GM23338 (cell line): ENCODE measurements around the gene IFIT5.

Experiments used
- CREB1 ChIP-seq: fragments of 250-450 bp; sonication (Bioruptor Pico); IDR thresholded peaks from 2 replicates; pipeline ENCODE4 v1.5.0; 2020; ENCODE audit warnings: low read depth, mild to moderate bottlenecking, moderate library complexity
- CTCF ChIP-seq, 2 experiments: fragments of 200-600 bp in 1 of 2; sonication (generic) in 1 of 2; conservative IDR thresholded peaks; 2 replicates each; pipeline versions ENCODE4 v1.5.1 to v1.6.1; 2016 to 2017; ENCODE audit warnings: antibody characterized with exemption in 2 of 2, low read depth in 2 of 2, mild to moderate bottlenecking in 2 of 2, moderate library complexity in 1 of 2
- EZH2 ChIP-seq: fragments of 200-600 bp; sonication (generic); IDR thresholded peaks from one replicate; pipeline ENCODE4 v1.8.0; 2017; ENCODE audit warnings: antibody characterized with exemption, mild to moderate bottlenecking, low read depth; ENCODE audit not compliant: unreplicated experiment
- EZH2phosphoT487 ChIP-seq: fragments of 200-600 bp; sonication (generic); IDR thresholded peaks from one replicate; pipeline ENCODE4 v1.8.1; 2018; ENCODE audit warnings: antibody characterized with exemption; ENCODE audit not compliant: unreplicated experiment
- JUNB ChIP-seq: IDR thresholded peaks from one replicate; pipeline ENCODE4 v1.6.1; 2016; ENCODE audit warnings: antibody characterized with exemption; ENCODE audit not compliant: unreplicated experiment
- NANOG ChIP-seq: IDR thresholded peaks from 2 replicates; pipeline ENCODE4 v1.6.1; 2016; ENCODE audit warnings: antibody characterized with exemption, borderline replicate concordance
- POLR2AphosphoS5 ChIP-seq: IDR thresholded peaks from 2 replicates; pipeline ENCODE4 v1.6.1; 2016; ENCODE audit warnings: antibody characterized with exemption, low read depth
- REST ChIP-seq: IDR thresholded peaks from one replicate; pipeline ENCODE4 v1.6.1; 2018; ENCODE audit warnings: antibody characterized with exemption; ENCODE audit not compliant: unreplicated experiment

DNA sequence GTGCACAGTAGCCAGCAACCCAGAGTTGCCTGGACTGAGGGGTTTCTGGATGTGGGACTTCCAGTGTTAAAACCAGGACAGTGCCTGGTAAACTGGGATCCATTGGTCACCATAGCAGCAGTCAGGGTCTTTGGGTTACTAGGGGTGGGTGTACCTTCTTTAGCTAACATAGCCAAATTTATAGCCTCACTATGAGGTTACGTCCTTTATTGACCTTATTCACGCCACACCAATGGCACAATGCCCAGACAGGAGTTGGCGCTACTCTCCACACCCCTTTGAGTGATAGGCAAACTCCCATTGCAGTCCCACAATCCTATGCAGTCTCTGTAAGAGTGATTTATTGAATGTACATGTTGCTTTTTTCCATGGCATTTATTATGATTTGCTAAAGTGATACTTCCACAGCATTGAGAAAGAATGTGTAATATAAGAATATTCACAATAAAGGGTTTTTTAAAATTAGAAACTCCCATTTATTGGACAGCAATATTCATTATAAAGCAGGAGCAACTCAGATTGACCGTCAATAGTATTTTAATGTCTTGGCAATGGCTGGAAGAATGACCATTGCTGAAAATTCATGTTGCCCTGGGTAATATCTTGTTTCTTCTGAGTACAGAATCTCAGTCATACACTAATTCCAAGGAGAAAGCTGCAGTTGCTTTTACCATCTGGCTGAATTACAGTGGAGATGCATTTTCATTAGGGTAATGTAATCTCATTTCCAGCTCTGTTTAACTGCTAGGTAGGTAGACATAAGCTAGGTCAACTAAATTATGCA, 26.1 kb downstream of the IFIT5 start:
- TF ChIP-seq REST (no peak), CTCF (conservative IDR thresholded peaks at IDR 0.05; ENCODE audit: low read depth in 2 of 2) (no peak), EZH2 (no peak), EZH2phosphoT487 (no peak), JUNB (no peak), POLR2AphosphoS5 (no peak), CREB1 (CRISPR knock-in tag) (no peak), NANOG (no peak)
